Endometrial microvascular endothelial cells (primary cell): Measurements from ENCODE around the gene FAM53A. TPM values are rescaled to one million over a fixed set of nuclear protein-coding genes. Genes with fewer than 3 reads are reported as not detected.

Experiments used
- in situ Hi-C: cut with HindIII; loops from 2 replicates; pipeline ENCODE4 v1.10.0; 2017; ENCODE audit warnings: low sequenced_read_pairs, low pct_unique_long_range_greater_than_20kb; ENCODE audit errors: inconsistent ontology term
- total RNA-seq: library from RNA; depleted of rRNA; stranded (reverse); fragments of >200 nt; gene quantifications from one replicate; pipeline ENCODE4 v1.2.3, GENCODE V29; 2015; ENCODE audit errors: inconsistent ontology term

The FAM53A gene
- total RNA-seq, 1 donor from 2014 or later, result 1.6 TPM

GRCh38 chr4:1600811-1601532 lies 83.1 kb downstream of the FAM53A start:
- in situ Hi-C loops, result no loop called here

DNA sequence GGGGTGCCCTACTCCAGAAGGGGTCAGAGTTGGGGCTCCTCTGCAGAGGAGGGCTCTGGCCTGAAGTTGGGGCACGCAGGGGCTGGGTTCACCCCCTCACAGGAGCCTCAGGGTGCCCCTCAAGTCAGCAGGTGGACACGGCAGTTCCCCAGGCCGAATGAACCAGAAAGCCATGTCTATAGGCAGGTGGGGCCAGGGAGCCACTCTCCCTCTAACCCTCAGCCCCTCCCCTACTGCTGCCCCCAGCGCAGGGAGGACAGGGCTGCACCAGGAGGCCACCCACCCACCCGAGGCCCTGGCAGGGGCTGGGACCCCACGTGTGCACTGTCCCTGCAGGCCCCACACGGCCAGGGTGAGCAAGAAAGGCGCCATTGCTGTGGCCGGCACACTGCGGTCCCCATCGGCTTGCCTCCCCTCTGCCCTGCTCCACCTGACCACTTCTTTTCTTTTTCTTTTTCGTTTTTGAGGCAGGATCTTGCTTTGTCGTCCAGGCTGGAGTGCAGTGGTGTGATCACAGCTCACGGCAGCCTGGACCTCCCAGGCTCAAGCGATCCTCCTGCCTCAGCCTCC lies 83.8 kb downstream of the FAM53A start:
- in situ Hi-C loops, result no loop called here

DNA sequence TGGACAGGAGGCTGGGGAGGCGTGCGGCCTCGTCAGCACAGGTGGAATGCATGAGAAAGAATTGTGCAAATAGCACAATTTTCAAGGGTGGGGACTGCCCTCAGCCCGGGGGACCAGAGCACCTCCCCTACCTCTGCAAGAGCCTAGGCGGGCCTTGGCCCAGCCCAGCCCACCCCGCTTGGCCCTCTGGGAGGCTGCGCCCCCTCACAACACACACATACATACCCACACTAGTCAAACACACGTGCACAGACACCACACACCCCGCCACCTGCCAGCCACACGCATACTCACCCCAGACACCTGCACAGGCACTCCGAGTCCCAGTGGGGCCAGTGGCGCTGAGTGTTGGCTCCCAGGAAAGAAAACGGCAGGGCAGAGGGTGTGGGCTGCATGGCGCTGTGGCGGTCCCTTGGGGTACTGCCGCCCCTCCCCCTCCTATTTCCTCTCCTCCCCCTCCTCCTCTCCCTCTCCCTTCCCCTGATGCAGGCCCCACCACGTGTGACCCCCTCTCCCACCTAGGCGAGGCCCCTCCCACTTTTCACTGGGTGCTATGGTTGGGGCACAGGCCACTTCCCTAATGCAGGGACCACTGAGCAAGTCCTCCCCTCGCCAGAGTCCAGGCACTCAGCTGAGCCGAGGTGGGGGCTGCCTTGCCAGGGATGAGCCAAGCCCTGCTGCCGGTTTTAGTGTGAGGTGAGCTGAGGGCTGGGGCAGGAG lies 84.5 kb downstream of the FAM53A start:
- in situ Hi-C loops, result no loop called here

DNA sequence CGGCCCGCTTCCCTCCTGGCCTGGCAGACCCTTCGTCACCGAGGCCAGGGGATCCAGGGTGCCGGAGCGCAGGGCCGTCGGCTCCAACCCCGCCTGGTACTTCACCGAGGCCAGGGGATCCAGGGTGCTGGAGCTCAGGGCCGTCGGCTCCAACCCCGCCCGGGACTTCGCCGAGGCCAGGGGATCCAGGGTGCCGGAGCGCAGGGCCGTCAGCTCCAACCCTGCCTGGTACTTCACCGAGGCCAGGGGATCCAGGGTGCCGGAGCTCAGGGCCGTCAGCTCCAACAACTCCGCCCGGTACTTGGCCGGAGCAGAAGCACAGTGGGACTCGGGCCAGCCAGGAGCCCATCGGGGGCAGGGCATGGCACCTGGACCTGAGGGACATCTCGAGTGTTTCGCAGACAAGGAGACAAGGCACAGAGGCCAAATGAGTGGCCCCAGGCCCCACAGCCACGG lies 85.1 kb downstream of the FAM53A start:
- in situ Hi-C loops, result no loop called here

GRCh38 chr4:1598206-1599025 lies 85.7 kb downstream of the FAM53A start:
- in situ Hi-C loops, result no loop called here

DNA sequence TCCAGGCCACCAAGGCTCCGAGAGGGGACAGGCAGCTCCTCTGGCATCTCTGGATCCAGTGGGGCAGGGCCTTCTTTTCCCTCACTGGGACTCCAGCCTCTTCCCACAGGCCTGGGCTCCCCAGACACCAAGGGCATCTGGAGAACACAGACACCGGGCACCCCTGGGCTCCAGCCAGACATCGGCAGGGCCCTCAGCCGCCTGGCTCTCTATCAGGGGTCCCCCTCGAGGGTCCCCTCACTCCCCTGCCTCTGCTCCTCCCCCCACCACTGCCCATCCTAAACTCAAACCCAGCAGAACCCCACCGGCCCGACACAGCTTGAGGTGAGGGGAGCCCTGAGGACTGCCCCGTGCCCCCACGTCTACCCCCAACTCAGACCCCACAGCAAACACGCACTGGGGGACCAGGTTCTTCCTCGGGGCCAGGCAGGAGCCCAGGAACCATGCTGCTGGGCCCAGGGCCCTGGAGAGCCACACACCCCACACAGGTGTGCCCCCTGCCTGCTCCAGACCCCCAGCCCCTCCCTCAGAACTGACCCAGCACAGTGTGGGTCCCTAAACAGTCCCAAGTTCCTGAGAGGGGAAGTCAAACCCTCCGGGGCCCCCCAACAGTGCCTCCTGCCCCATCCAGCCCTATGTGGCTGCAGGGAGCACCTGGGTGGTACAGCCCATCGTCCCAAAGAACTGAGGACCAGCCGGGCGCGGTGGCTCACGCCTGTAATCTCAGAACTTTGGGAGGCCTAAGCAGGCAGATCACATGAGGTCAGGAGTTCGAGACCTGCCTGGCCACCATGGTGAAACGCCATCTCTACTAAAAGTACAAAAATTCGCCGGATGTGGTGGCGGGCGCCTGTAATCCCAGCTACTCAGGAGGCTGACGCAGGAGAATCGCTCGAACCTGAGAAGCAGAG lies 86.8 kb downstream of the FAM53A start:
- in situ Hi-C loops, result no loop called here

DNA sequence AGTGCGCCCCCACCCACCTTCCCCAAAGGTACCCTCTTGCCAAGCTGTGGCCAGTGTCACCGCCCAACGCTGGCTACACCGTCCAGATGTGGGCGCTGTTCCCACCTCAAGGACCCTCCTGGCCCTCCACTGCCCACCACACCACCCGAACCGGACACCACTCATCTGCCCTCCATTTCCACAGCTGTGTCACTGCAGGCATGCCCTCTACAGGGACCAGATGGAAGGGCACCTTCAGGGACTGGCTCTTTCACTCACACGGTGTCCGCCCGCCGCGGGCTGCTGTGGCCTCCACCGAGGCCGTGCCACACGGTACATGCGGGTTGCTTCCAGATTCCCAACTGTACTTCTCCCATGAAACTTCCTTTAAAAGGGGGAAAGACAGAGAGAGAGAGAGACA lies 87.7 kb downstream of the FAM53A start:
- in situ Hi-C loops, result no loop called here

DNA sequence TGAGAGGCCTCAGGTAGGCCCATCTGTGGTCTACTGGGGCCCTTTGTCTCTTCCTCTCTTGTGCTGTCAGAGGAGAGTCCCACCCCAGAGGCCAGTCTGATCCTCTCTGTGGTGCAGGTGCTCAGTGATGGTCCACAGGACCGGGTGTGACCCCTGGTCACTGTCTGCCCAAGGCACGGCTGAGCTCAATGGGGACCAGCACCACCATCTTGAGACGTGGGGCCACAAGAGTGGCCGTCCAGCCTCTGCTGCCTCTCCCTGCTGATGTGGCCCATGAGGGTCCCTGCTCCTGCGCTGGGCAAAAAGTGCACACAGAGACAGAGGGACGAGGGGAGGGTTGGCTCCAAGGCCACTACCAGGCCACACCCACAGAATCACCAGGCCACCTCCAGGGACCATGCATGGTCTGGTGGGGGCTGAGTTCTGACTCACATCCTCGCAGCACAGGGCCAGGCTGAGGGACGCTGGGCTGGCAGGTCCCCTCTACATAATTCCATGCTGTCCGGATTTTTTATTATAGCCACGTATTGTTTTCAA lies 88.3 kb downstream of the FAM53A start:
- in situ Hi-C loops, result no loop called here

GRCh38 chr4:1594871-1595788 lies 89.0 kb downstream of the FAM53A start:
- in situ Hi-C loops, result no loop called here

GRCh38 chr4:1593881-1594345 lies 90.2 kb downstream of the FAM53A start:
- in situ Hi-C loops, result no loop called here

- in situ Hi-C loops, result no loop called here
Observed at GRCh38 chr4:1593458-1593857, 90.7 kb downstream of the FAM53A start.

- in situ Hi-C loops, result no loop called here
Observed at GRCh38 chr4:1592709-1593417, 91.2 kb downstream of the FAM53A start.

DNA sequence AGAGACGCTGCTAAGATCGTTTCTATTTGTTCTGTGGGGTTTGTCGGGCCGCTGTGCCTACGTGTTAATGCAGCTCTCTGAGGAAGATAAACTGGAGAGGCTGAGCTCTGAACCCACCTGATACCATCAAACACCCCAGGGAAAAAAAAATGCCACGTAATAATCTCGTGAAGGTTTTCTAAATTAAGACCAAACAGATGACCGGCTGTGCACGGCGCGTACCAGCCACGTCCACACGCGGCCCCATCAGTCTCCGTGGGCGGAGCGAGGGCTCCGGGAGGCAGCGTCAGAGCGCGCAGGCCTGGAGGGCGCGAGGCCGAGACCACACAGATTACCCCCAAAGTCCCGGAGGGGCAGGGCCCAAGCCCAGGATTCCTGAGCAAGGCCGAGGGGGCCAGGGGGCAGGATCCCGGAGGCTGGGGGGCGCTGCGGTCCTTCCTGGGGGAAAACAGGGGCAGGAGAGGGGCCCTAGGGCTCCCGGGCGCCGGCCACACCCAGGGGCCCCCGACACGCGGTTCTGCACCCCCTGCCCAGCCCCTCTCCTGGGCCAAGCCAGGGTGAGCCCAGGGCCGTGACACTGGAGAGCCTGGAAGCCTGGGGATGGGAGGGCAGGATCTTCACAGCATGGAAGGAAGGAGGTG lies 91.9 kb downstream of the FAM53A start:
- in situ Hi-C loops, result no loop called here

GRCh38 chr4:1591107-1591506 lies 93.0 kb downstream of the FAM53A start:
- in situ Hi-C loops, result no loop called here

- in situ Hi-C loops, result no loop called here
Observed at GRCh38 chr4:1590244-1590643, 93.9 kb downstream of the FAM53A start.
